ENCODE data around the gene DPY19L2.
A peak's percentile ranks its signal among the peaks of the same experiment; 100 is the strongest.
"Not testable (repeated sequence)": the region's sequence is repeated elsewhere in the genome, so short reads cannot be mapped to it uniquely, and the experiment has no call there.

The DPY19L2 gene

GRCh38 chr12:63668028-63668799 lies at the start of gene DPY19L2:
TSS of gene DPY19L2 (minus strand) at chr12:63668493. CDS start at chr12:63668393, 100 bp downstream.
- peak; percentile 45 to 68 for DNase-seq

GRCh38 chr12:63716891-63717290 lies 48.6 kb upstream of the DPY19L2 start:
- not testable (repeated sequence) for DNase-seq

GRCh38 chr12:63715107-63715625 lies 46.9 kb upstream of the DPY19L2 start:
- not testable (repeated sequence) for DNase-seq

- DNase-seq, result not testable (repeated sequence)
Observed at GRCh38 chr12:63714409-63714808, 46.1 kb upstream of the DPY19L2 start.

- not testable (repeated sequence) for DNase-seq
Observed at GRCh38 chr12:63713681-63714075, 45.4 kb upstream of the DPY19L2 start.

GRCh38 chr12:63712979-63713680 lies 44.8 kb upstream of the DPY19L2 start:
- not testable (repeated sequence) for DNase-seq

- DNase-seq, result not testable (repeated sequence)
Observed at GRCh38 chr12:63712376-63712974, 44.2 kb upstream of the DPY19L2 start.

- not testable (repeated sequence) for DNase-seq
Observed at GRCh38 chr12:63711339-63711738, 43.0 kb upstream of the DPY19L2 start.

GRCh38 chr12:63706336-63706735 lies 38.0 kb upstream of the DPY19L2 start:
- no peak for DNase-seq

- DNase-seq, result not testable (repeated sequence)
Observed at GRCh38 chr12:63699678-63700382, 31.5 kb upstream of the DPY19L2 start.

GRCh38 chr12:63699011-63699410 lies 30.7 kb upstream of the DPY19L2 start:
- not testable (repeated sequence) for DNase-seq

GRCh38 chr12:63690837-63691236 lies 22.5 kb upstream of the DPY19L2 start:
- not testable (repeated sequence) for DNase-seq

GRCh38 chr12:63689141-63689540 lies 20.8 kb upstream of the DPY19L2 start:
- DNase-seq, result not testable (repeated sequence)

- DNase-seq, result not testable (repeated sequence)
Observed at GRCh38 chr12:63686623-63687022, 18.3 kb upstream of the DPY19L2 start.

- DNase-seq, result not testable (repeated sequence)
Observed at GRCh38 chr12:63685789-63686188, 17.5 kb upstream of the DPY19L2 start.

GRCh38 chr12:63682617-63683016 lies 14.3 kb upstream of the DPY19L2 start:
- DNase-seq, result not testable (repeated sequence)

- not testable (repeated sequence) for DNase-seq
Observed at GRCh38 chr12:63680758-63681157, 12.5 kb upstream of the DPY19L2 start.

GRCh38 chr12:63672550-63672949 lies 4.3 kb upstream of the DPY19L2 start:
- DNase-seq, result not testable (repeated sequence)

GRCh38 chr12:63669936-63670335 lies 1.6 kb upstream of the DPY19L2 start:
- DNase-seq, result not testable (repeated sequence)

- DNase-seq, result not testable (repeated sequence)
Observed at GRCh38 chr12:63669427-63669826, 1.1 kb upstream of the DPY19L2 start.

- not testable (repeated sequence) for DNase-seq
Observed at GRCh38 chr12:63668800-63669365, 590 bp upstream of the DPY19L2 start.

GRCh38 chr12:63663005-63663404 lies 5.3 kb downstream of the DPY19L2 start:
- DNase-seq, result not testable (repeated sequence)

All from CD4-positive, alpha-beta T cell treated with Interferon alpha-2 for 1 hour (primary cell).